Putamen (tissue), 1 donor: ENCODE results near the gene RETSAT.
"Not testable (repeated sequence)": the region's sequence is repeated elsewhere in the genome, so short reads cannot be mapped to it uniquely, and the experiment has no call there.

Source experiments
- DNase-seq: peaks from one replicate; pipeline ENCODE4 v3.0.0-alpha.2; 2016; ENCODE audit warnings: low spot score

The RETSAT gene

DNA sequence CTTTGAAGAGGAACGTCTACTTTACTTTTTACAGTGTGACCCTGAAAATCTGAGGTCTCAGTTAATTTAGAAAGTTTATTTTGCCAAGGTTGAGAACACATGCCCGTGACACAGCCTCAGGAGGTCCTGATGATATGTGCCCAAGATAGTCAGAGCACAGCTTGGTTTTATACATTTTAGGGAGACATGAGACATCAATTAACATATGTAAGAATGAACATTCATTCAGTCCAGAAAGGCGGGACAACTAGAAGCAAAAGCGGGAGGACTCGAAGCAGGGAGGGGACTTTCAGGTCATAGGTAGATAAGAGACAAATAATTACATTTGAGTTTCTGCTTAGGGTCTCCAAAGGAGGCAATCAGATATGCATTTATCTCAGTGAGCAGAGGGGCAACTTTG lies 23.9 kb upstream of the RETSAT start:
- DNase-seq: no peak

DNA sequence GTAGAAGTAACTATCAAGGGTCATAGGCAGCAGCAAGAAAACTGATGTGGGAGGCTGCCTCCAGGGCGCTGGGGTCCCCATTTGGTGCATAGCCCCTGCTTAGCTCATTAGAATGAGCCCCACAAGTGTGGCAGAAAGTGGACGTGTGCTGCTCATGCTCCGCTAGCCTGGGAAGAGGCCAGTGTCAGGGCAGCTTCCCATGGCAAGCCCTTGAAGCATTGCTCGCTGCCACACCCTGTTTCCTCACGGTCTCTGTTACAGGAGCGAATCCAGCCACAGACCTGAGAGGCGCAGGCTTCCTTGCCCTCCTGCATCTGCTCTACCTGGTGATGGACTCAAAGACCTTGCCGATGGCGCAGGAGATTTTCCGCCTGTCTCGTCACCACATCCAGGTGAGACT lies 22.8 kb upstream of the RETSAT start:
- DNase-seq: no peak

- DNase-seq: no peak
Observed at GRCh38 chr2:85376291-85377065, 22.1 kb upstream of the RETSAT start.

DNA sequence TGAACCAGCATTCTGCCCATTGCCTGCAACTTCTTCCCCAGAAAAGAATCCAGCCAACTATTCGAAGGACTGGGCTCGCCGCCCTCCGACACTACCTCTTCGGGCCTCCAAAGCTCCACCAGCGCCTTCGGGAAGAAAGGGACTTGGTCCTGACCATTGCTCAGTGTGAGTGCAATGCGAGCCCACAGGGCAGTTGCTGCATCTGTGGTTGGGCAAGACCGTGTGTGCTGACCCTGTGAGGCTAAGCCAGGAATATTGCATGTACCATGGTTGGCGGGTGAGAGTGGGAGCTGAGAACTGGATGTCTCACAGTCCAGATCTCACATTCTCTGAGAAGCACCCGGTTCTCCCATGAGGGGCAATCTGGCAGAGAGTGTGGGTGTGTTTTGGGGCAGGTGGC lies 16.7 kb upstream of the RETSAT start:
- no peak for DNase-seq

DNA sequence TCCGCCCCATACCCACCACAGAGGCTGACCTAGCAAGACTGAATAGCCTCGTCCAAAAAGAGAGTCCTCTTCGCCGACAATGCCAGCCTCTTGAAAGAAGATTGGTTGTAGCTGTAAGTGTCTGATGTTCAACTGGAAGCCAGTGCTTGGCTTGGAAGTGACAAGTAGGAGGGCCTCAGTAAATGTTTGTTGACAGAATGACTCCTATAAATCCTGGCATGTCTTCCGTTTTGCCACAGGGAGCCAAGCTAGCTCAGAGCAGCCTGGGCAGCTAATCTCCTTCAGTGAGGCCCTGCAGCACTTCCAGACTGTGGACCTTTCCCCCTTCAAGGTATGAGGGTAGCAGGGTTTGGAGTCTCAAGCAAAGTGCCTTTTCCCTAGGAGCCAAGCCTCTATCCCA lies 15.2 kb upstream of the RETSAT start:
- DNase-seq: no peak

DNA sequence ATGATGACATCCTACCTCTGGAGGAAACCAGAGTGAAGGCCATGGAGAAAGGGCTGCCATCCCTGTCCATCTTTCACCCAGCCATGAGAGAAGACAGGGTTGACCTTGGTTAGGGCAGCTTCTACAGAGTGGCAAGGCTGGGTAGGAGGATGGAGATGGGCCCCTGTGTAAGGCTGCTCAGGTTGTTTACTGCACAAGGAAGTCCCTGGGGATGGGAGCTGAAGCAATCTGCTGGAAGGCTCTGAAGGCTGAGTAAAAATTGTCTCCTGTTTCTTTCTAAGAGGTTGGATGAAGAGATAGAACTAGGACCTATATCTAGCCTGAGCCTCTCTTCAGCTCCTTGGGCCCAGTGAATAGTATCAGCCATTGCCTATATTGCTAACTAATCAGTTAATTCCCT lies 14.6 kb upstream of the RETSAT start:
- no peak for DNase-seq

GRCh38 chr2:85367180-85367579 lies 12.9 kb upstream of the RETSAT start:
- DNase-seq: no peak

DNA sequence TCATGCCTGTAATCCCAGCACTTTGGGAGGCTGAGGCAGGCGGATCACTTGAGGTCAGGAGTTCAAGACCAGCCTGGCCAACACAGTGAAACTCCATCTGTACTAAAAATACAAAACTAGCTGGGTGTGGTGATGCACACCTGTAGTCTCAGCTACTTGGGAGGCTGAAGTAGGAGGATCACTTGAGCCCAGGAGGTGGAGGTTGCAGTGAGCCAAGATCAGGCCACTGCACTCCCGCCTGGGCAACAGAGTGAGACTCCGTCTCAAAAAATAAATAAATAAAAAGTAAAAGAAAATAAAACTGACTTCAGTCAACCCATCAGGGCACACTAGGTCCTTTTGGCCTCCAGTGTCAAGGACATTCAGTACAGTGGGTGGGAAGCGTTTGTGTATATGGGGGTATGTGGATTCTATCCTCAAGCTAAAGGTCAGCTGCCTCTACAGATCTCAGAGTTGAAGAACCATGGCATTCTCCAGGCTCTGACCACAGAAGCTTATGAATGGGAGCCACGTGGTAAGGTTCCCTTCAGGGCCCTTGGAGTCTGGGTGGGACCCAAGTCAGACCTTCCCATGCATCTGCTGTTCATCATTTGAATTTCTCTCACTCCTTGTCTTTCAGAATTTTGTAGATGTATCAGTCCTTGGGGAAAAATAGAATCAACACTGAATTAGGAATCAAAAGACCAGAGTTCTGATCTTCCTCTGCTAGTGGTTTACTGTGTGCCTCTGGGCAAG lies 8.5 kb upstream of the RETSAT start:
- DNase-seq: not testable (repeated sequence)

GRCh38 chr2:85357736-85358135 lies 3.4 kb upstream of the RETSAT start:
- no peak for DNase-seq

GRCh38 chr2:85356186-85356585 lies 1.9 kb upstream of the RETSAT start:
- no peak for DNase-seq

DNA sequence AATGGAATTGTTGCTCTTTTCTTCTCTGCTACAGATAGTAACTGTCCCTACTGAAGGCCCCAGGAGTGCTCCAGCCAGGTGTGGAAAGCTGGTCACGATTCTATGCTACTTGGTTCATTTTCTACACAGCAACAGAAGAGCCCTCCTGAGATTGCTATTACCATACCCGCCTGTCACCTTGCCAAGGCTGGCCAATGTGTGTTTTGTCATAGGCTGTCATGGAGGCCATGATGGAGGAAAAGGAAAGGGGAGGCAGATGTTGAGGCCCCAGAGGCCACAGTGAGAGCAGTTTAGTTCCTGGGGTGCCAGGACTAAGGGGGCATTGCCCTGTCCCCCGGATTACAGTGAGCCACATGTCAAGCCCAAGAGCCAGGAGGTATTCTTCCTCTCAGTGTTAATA lies 1.2 kb upstream of the RETSAT start:
- DNase-seq: no peak

- DNase-seq: no peak
Observed at GRCh38 chr2:85355073-85355410, 714 bp upstream of the RETSAT start.

GRCh38 chr2:85353876-85354285 lies 447 bp downstream of the RETSAT start:
- peak; percentile 11 for DNase-seq

DNA sequence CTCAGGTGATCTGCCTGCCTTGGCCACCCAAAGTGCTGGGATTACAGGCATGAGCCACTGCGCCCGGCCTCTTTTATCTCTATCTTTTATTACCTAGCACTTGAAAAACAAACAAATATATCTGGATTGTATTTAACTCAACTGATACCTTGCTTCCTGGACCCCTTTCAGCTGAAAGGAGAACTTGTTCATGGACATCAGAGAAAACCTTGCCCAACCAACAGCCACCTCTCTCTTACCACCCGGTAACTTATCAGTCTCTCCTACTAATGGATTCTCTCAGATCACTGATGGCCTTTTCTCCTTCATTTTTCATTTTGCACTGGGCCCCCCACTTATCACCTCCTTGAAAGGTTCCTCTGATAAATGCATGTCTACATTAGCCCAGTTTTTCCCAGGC lies 6.7 kb downstream of the RETSAT start:
- no peak for DNase-seq

- DNase-seq: no peak
Observed at GRCh38 chr2:85344356-85344954, 9.9 kb downstream of the RETSAT start.

DNA sequence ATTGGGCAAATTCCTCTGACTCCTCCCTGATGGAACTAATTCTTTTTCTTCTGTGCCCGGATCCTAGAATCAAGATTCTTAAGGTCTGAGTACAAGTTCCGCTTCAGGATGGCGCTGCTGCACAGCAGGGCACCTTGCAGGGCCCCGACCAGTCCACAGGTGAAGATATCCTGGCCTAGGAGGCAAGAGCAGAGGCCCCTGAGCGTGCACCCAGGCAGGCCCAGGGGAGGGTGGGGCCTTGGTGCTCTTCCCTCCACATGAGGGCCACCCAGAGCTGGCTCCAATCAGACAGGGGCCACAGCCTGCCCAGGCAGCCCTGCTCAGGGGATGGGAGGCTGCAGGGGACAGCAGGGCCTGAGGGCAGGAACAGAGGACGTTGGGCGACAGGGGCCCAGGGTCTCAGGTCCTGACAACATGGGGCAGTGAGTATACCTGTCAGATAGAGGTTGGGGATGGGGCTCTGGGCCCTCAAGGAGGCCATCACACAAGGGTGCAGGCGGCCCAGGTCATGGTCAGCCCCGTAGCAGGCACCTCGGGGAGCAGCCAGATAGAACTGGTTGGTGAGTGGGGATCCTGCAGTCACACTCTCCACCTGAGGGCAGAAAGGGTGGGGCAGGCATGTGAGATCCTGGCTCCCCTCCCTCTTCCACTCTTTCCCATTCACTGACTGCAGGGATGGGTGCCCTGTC lies 11.0 kb downstream of the RETSAT start:
- not testable (repeated sequence) for DNase-seq

- no peak for DNase-seq
Observed at GRCh38 chr2:85342156-85342555, 12.2 kb downstream of the RETSAT start.

- no peak for DNase-seq
Observed at GRCh38 chr2:85341269-85342029, 12.9 kb downstream of the RETSAT start.

GRCh38 chr2:85340034-85340892 lies 14.1 kb downstream of the RETSAT start:
- DNase-seq: no peak

GRCh38 chr2:85334928-85335327 lies 19.4 kb downstream of the RETSAT start:
- DNase-seq: no peak

DNA sequence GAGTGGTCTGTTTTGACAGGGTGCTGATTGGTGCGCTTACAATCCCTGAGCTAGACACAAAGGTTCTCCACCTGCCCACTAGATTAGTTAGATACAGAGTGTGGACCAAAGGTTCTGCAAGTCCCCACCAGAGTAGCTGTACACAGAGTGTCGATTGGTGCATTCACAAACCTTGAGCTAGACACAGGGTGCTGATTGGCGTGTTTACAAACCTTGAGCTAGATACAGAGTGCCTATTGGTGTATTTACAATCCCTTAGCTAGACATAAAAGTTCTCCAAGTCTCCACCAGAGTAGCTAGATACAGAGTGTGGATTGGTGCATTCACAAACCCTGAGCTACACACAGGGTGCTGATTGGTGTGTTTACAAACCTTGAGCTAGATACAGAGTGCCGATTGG lies 20.5 kb downstream of the RETSAT start:
- DNase-seq: not testable (repeated sequence)
